ENCODE measurements around the gene KCTD1. TPM values are rescaled to one million over a fixed set of nuclear protein-coding genes. Genes with fewer than 3 reads are reported as not detected.

KCTD1 gene
- total RNA-seq, 1 donor from 2014 or later: 5.0 TPM

DNA sequence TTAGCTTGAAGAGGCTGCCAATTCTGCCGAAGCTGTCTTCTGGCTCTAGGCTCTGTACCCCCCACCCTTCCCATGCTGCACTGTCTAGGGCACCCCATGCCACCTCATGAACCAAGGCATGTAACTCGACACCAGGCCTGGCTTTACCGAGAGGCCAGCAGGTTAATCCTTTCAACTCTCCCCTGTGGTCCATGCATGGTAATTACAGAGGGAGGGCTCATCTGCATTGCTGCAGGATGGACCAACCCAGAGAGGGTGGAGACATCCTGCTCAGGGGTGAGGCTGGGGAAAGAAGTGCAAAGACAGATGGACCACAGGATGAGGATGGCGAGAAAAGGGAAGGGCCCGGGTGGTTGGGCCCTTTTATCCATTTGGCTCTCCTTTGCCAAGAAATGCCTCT lies 65.8 kb downstream of the KCTD1 start:
- DNase-seq (ENCODE audit: low read depth in 2 of 2): no peak

DNA sequence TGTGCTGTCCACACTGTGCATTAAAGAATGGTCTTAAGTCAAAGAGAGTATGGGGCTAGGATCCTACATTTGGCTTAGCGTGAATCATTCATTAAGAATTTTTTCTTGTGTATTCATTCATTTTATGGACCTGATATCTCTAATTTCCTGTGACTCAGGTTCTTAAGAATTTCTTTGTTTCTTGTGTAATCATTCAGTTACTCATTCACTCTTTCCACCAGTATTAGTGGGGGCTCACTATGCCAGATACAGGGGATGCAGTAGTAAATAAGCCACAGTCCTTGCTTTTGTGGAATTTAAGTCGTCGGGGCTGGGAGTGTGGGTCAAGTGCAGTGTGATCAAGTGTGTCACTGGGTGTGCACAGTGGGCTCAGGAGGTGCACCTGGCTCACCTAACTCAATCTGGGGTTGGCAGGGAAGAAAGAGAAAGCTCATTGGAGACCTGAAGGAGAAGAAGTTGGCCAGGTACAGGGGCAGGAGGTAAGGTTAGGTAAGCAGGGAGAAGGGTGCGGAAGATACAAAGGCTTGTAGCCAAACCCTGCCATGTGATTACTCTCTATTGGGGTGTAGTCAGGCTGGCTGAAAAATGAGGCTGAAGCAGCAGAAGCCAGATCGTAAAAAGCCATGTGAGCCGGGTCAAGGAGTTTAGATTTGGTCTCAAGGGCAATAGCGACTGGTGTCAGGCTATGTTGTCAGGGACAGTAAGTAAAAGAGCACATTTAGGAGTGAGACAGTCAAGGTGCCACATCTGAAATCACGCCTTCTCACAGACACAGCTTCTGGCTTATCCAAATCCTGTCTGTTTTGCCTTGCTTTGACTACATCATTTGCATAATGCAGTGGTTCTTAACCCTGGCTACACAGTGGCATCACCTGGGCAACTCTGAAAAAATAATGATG lies 67.2 kb downstream of the KCTD1 start:
- peak in 1 of 2 donors; percentile 78 for DNase-seq (ENCODE audit: low read depth in 2 of 2)

DNA sequence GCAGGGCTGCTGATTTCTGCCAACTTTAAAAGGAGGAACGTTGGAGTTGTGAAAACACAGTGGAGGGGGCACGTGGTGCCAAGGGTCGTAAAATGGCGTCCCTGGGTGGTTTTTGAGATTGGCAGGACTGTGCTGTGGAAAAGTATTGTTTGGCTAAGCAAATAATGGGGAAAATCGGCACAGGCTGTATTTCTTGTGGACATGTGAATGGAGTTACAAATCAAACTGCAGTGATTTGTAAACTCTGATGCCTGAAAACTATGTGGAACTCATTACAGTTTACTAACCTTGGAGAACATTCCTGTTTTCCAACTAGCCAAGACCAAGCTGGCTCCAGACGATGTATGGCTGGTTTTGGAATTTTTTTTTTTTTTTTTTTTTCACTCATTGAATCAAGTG lies 68.7 kb downstream of the KCTD1 start:
- DNase-seq (ENCODE audit: low read depth in 2 of 2): no peak

DNA sequence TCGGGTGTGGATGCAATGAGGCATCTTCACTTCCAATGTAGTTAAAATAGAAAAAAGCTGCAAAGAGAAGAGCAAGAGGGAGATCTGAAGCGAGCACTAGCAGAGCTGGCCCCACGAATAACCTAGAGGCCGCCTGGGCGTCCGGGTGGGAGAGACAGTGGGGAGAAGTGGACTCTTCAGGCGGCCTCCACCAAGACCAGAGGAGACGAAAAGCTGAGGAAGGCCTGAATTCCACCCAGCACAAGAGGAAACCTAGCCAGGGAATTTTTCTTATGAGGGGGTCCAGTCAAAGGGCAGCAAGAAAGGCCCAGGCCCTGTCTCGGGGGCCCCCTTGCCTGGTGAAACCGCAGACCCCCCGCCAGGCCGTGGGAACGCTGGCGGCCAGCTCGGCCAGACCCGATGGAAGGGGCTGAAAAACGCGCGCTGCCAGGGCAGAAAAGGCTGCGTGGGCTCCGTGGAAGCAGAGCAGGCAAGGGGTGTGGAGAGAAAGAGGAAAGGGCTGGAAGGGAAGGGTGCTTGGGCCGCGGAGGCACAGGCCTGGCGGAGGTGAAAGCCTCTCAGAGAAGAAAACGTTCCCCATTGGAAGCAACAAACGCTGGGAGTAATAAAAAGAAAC lies 69.2 kb downstream of the KCTD1 start:
- no peak for DNase-seq (ENCODE audit: low read depth in 2 of 2)

DNA sequence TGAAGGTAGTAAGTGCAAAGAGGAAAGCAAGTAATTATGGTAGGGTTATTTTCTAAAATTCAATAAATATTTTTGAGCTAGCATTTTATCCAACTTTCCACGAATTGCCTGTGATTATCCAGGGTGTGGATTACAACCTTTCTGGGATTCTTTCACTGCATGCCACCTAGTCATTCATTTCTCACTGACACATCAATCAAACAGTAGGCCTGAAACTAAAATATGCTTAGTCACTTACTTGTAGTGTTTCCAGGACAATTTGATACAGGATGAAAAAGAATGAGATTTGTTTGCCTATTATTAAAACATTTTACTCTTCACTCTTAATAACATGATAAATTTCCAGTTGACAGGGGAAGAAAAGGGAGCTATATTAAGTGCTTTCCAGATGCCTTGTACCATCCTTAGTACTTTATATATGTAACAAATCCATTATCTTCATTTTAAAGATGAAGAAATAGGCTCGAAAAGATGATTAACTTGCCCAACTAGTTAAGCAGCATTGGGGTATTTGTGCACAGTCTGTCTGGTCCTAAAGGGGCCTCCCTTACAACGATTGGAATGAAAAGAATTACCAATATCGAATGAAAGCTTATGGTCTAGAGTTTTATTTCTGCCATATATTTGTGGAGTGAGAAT lies 70.4 kb downstream of the KCTD1 start:
- DNase-seq (ENCODE audit: low read depth in 2 of 2): peak in 1 of 2 donors; percentile 35

DNA sequence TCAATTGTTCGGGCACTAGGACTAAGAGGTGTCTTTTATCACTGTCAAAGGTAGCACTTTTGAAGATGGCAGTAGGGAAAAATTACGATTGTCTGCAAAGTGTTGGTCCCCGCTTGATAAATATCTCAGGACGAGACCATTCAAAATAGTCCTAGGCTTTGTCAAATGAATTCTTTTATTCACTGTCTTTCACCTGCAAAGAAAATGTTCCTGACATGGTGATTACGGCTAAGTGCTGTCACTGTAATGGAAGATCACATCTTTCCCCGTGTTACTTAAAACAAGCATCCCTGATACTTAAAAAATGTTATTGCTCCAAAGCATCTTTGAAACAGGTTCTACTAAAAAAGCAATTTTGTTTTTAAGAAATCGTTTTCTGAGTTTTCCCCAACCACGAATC lies 71.7 kb downstream of the KCTD1 start:
- DNase-seq (ENCODE audit: low read depth in 2 of 2): no peak

DNA sequence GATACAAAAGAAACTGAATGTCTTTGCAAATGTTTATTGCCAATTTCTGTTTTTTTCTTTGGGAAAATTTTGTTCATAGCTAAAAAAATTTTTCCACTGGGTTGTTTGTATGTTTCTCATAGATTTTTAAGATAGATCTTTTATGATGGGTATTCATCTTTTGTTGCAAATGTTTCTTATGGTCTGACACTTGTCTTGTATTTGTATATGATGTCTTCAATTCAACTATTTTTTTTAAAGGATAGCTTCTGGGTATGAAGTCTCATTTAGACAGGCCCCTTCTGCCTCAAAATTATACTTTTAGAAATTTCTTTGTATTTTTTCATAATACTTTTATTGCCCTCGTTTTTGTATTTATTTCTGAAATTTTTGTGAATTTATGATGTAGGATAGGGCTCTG lies 73.8 kb downstream of the KCTD1 start:
- no peak for DNase-seq (ENCODE audit: low read depth in 2 of 2)

DNA sequence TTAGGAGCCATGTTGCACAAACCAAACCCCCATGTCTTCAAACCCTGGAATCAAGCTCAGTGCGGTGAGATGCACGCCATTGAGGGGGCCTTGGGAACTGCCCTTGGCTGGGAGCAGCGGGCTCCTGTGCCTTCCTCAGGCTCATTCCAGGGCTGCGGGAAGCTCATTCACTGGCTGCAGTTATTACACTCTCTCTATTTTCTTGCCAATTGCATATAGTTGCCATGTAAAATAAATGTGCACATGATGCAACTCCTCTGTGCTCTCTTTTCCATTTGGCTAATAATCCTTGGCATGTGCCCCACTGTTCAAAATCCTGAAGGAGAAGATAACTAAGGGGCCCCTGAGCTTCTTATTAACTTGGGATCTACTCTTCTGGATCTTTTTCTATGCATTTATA lies 74.7 kb downstream of the KCTD1 start:
- DNase-seq (ENCODE audit: low read depth in 2 of 2): no peak

DNA sequence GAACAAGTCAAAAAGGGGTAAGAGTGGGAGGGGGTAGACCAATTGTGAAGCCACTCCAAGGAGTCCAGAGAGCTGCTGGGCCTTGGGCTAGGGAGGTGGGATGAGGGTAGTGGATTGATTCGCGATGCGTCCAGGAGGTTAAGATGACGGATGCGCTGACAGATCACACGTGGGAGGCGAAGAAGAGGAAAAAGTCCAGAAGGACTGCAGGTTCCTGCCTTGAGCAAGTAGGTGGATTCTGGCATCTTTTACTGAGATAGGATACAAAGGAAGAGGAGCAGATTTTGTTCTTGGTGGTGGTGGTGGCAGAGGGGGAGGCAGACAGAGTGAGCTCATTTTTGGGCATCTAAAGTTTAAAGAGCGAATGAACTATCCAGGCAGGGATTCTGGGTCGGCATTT lies 76.5 kb downstream of the KCTD1 start:
- no peak for DNase-seq (ENCODE audit: low read depth in 2 of 2)

DNA sequence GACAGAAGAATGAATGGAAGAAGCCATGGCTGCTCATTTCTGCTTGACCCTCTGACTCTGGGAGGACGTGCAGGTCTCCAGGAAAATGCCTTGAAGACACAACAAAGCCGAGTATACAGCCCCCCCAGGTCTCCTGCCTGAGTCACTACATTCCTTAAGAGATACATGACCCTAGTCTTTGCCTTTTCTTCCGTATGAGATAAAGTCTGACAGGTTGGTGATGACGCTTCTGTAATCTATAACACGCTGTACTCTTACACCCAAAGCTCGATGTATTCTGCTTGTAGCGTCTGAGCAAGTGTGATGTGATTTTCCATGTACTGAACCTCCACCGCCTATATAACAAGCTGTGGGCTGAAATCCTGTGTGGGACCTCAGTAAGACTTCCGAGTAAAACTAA lies 77.3 kb downstream of the KCTD1 start:
- DNase-seq (ENCODE audit: low read depth in 2 of 2): no peak

DNA sequence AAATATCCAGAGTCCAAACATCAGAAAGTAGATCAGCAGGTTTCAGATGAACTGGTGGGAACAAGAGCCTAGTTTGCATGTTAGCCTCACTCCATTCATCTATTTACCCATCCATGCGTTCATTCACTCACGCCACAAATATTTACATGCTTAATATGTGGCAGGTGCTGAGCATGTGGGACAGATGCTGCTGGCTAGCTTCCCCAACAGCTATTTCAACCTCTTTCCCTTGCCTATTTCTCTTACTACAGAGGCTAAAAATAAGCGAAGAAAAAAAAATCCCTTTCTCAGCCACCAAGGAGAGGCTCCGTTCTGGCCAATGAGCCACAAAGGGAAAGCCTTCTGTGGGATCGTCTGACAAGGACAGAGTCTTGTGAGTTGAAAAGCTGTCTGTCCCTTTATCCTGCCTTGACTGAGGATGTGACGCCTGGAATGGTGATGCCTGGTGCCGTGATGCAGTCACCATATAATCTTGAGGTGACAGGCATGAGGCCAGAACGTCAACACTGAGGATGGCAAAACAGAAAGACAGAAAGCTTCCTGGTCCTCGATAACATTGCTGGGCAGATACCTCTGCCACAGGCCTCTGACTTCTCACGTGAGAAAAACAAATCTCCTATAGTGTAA lies 78.2 kb downstream of the KCTD1 start:
- no peak for DNase-seq (ENCODE audit: low read depth in 2 of 2)

DNA sequence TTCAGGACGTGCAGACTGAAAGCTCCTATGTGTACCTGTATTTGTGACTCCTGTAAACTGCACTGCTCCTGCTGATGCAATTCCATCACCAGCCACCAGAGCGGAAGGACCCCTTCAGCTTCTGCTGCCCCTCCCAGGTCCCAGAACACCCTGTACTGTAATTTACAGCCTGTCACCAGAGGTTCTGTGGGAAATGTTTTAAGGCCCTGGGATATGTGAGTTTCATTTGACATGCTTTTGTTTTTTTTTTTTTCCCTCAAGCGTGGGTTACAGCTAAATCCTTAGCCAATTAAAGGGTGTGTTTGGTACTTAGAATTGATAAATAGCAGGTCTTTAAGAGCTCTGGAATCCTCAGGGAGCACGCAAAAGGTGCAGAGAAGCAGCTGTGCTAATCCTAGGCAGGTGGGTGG lies 79.4 kb downstream of the KCTD1 start:
- peak in 1 of 2 donors; percentile 42 for DNase-seq (ENCODE audit: low read depth in 2 of 2)

DNA sequence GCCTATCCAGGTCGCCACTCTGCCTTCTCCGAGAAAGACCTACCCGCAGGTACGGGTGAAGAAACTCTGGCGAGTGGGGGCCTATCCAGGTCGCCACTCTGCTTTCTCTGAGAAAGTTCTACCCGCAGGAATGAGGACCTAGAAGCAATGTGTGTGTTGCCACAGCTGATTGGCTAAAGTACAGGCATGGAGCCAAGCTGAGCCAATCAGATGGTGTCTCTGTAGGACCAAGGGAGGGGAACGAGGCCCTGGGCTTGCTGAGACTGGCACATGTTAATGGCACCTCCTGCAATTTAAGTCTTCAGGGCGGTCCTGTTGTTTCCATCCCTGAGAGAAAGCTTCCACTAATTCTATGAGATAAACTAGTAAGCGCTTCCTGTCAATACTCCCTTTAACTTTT lies 82.3 kb downstream of the KCTD1 start:
- no peak for DNase-seq (ENCODE audit: low read depth in 2 of 2)

DNA sequence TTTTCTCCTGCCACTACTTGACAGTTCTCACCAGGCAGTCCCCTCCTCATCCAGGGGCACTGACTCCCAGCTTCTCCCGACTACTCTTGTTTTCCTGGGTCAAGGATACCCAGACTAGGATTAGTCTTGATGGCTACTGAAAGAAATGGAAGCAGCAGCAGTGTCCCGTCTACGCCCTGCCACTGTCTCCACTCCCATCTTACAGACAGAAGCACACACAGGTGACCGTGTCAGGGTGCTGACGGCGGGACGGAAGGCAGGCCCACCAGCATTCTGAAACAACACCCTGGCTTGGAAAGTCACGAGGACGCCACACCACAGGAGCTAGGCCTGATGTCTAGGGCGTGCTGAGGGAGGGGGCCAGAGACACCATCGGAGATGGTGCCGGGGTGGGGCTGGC lies 82.9 kb downstream of the KCTD1 start:
- DNase-seq (ENCODE audit: low read depth in 2 of 2): no peak

DNA sequence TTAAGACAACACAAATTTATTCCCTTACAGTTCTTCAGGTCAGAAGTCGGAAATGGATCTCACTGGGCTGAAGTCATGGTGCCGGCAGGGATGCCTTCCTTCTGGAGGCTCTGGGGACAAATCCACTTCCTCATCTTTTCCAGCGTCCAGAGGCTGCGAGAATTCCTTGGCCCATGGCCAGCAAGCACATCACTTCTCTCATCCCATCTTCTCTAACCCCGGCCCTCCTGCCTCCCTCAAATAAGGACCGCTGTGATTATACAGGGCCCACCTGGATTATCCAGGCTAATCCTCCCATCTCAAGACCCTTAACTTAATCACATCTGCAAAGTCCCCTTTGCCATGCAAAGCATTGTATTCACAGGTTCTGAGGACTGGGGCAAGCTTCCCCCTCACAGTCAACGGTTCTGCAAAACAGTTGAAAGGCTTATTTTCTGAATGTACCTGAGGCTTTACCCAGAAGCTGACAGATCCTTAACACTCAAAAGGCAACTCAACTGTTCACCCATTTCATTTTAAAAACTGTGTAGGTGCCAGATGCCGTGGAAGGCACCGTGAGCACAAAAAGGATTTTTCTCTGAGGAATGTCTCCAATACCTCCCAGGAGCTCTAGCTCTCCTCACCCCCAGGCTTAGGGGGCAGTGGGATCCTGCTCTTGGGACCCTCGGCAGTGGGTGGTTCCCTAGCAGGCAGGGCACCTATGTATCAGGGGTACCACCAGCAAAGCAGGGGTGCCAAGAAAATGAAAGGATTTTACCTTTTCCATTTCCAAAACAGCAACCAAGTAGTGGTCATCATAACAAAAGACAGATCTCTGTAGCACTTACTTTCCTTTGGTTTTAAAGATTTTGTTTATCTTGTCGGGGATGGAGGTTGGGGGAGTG lies 84.0 kb downstream of the KCTD1 start:
- no peak for DNase-seq (ENCODE audit: low read depth in 2 of 2)

DNA sequence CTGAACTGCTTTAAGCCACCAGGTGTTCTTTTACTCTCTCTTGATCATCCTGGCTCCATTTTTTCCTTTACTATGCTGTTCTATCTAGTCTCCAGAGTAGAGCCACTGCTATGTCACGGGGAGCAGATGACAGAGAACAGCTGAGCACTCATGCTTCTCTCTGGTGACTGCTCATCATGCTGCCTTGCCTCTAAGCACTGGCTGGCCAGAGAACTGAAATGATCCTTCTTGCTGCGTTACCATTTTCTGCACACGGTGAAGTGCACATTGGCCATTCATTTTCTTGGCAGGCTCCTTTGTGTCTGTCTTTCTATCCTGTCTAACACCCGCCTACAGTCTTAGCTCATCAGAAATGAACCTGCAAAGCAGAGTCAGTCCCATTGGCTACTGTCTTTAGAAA lies 86.0 kb downstream of the KCTD1 start:
- DNase-seq (ENCODE audit: low read depth in 2 of 2): no peak

DNA sequence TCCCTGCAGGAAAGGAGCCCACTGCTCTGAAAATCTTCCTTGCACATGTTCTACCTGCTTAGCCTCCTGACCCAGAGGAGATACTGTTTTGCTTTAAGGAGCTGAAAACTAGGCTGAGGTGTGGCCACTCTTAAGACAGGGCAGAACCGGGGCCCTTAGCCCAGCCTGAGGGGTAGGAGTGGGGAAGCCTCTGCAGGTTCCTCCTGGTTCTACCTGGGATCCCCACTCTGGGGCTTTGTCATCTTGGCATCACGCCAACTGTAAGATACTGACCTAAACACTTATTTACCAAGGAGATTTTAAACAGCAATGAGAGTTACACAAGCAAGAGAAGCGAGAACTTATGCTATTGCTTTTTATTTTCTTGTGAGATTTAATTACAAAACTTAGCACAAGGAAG lies 86.9 kb downstream of the KCTD1 start:
- DNase-seq (ENCODE audit: low read depth in 2 of 2): no peak

DNA sequence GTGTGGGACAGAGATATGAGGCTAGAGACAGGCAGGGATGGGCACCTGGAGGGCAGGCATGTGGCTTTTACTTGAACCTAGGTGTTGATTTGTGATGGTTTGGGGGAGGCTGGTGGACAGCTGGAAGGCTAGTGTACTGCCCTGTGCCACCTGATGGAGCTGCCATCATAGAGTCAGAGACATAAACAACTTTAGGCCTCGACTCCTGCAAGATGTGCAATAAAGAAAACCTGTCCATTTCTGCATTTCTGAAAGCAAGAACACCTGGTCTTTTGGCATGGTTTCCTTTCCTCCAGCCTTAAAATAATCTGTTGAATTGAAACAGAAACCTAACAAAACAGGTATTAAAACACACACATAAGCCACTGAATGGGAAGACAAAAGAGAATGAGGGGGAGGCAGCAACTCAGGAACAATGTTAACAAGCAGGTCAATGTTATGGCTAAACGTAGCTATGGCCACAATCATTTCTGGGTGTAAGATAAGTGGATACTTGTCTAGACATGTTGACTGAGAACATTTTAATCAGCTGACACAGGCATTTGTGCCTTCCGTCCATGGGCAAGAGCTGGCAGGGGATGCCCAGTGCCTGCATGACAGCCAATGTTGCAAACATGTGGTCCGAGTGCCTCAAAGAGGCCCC lies 87.8 kb downstream of the KCTD1 start:
- DNase-seq (ENCODE audit: low read depth in 2 of 2): peak in 1 of 2 donors; percentile 15

DNA sequence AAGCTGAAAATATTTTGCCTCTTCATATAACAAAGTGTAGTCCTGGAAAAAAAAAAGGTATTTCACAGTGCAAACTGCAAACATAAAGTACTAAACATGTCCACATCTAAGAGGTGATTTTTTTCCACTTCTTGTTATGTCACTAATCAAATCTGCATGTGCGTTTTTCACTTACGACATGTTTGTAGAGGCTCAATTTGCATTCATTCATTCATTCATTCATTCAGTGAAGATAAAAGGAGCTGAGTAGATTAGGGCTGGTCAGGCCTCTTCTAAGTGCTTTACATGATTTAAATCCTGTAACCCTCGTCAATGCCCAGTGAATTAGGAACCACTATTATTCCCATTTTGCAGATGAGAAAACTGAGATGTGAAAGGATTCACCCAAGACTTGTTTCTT lies 88.5 kb downstream of the KCTD1 start:
- no peak for DNase-seq (ENCODE audit: low read depth in 2 of 2)

DNA sequence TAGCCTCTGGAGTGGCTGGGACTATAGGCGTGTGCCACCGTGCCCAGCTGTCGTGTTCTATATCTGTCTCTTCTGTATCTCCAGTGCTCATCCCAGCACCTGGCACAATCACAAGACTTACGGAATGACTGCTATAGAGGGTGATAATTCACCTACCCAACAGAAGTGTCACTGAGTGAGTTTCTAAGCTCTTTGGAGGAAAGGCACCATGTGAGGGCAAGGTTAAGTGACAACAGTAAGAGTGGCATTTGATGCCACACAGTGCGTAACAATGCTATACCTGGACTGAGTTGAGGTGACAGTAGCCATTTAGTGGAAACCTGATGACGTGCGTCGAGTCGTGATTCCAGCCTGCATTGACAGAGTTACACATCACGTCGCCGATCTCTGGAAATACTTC lies 89.0 kb downstream of the KCTD1 start:
- DNase-seq (ENCODE audit: low read depth in 2 of 2): no peak
